ENCODE data around the gene HELB.

GRCh38 chr12:66375560-66375959, 73.3 kb downstream of the HELB start:
- TF ChIP-seq CTCF (IDR thresholded peaks at IDR 0.05): no peak
- no peak for TF ChIP-seq ZFX (IDR thresholded peaks at IDR 0.05; ENCODE audit: borderline replicate concordance)
